Skeletal muscle cell (primary cell): ENCODE data around the gene PAGE1.
"Not testable (repeated sequence)": the region's sequence is repeated elsewhere in the genome, so short reads cannot be mapped to it uniquely, and the experiment has no call there.

Experiments used
- DNase-seq: peaks from one replicate; pipeline ENCODE4 v3.0.0-alpha.2; 2010; ENCODE audit warnings: low read depth
- H3K4me3 ChIP-seq: 2 replicates; pipeline ENCODE4 v1.5.1; 2011; ENCODE audit warnings: low read depth, mild to moderate bottlenecking, control low read depth, low read length, moderate library complexity

The PAGE1 gene

GRCh38 chrX:49695276-49696180 is at the start of gene PAGE1:
Gene PAGE1, minus strand, starts transcription at chrX:49695984. Its CDS starts 1,214 bp downstream, at chrX:49694770.
- no peak for DNase-seq
- no peak within 1 kb of the TSS for H3K4me3 ChIP-seq

GRCh38 chrX:49741501-49741900 is 45.7 kb upstream of the PAGE1 start:
- H3K4me3 ChIP-seq, DNase-seq: not testable (repeated sequence)

- DNase-seq = no peak
- H3K4me3 ChIP-seq = no peak overlapping the region
These were observed 32.1 kb upstream of the PAGE1 start for GRCh38 chrX:49727847-49728246.

GRCh38 chrX:49726966-49727365 is 31.2 kb upstream of the PAGE1 start:
- H3K4me3 ChIP-seq = no peak overlapping the region
- DNase-seq = no peak

- H3K4me3 ChIP-seq = no peak overlapping the region
- DNase-seq = no peak
These were observed 30.4 kb upstream of the PAGE1 start for GRCh38 chrX:49725923-49726904.

GRCh38 chrX:49725401-49725800 is 29.6 kb upstream of the PAGE1 start:
- H3K4me3 ChIP-seq = no peak overlapping the region
- DNase-seq = no peak

GRCh38 chrX:49720106-49720505 is 24.3 kb upstream of the PAGE1 start:
- DNase-seq, H3K4me3 ChIP-seq: not testable (repeated sequence)

- no peak for DNase-seq
- H3K4me3 ChIP-seq = no peak overlapping the region
These were observed 16.8 kb upstream of the PAGE1 start for GRCh38 chrX:49712577-49712976.

GRCh38 chrX:49710744-49711319 is 15.0 kb upstream of the PAGE1 start:
- DNase-seq = no peak

GRCh38 chrX:49704691-49705404 is 9.1 kb upstream of the PAGE1 start:
- no peak overlapping the region for H3K4me3 ChIP-seq
- no peak for DNase-seq

More at GRCh38 chrX:49710744-49711319, 15.0 kb upstream of the PAGE1 start:
- H3K4me3 ChIP-seq = no peak overlapping the region

GRCh38 chrX:49701933-49702332 is 6.1 kb upstream of the PAGE1 start:
- DNase-seq = no peak
- no peak overlapping the region for H3K4me3 ChIP-seq

GRCh38 chrX:49701323-49701722 is 5.5 kb upstream of the PAGE1 start:
- H3K4me3 ChIP-seq = no peak overlapping the region
- no peak for DNase-seq

GRCh38 chrX:49675075-49675719 is 20.6 kb downstream of the PAGE1 start:
- no peak for DNase-seq
- H3K4me3 ChIP-seq = no peak overlapping the region

- DNase-seq = no peak
- no peak overlapping the region for H3K4me3 ChIP-seq
These were observed 22.4 kb downstream of the PAGE1 start for GRCh38 chrX:49673394-49673793.

- H3K4me3 ChIP-seq = no peak overlapping the region
- DNase-seq = no peak
These were observed 31.0 kb downstream of the PAGE1 start for GRCh38 chrX:49664824-49665223.

GRCh38 chrX:49661881-49662280 is 33.9 kb downstream of the PAGE1 start:
- DNase-seq = no peak
- H3K4me3 ChIP-seq = no peak overlapping the region

GRCh38 chrX:49659771-49660170 is 36.0 kb downstream of the PAGE1 start:
- H3K4me3 ChIP-seq = no peak overlapping the region

GRCh38 chrX:49656533-49656932 is 39.3 kb downstream of the PAGE1 start:
- DNase-seq = no peak
- H3K4me3 ChIP-seq = no peak overlapping the region

More at GRCh38 chrX:49659771-49660170, 36.0 kb downstream of the PAGE1 start:
- DNase-seq = no peak
